WTC11 (cell line): ENCODE data around the gene LRRC17.

Source experiments
- CTCF ChIP-seq: fragments of 200-600 bp; IDR thresholded peaks from 2 replicates; pipeline ENCODE4 v1.8.0; 2022; ENCODE audit warnings: antibody characterized with exemption
- FOXP4 ChIP-seq: sonication (generic); formaldehyde crosslinking; IDR thresholded peaks from 2 replicates; pipeline ENCODE4 v1.8.0; 2022; ENCODE audit warnings: mild to moderate bottlenecking, missing genetic modification reagents

GRCh38 chr7:102991540-102992214 lies 78.9 kb downstream of the LRRC17 start:
- TF ChIP-seq CTCF: no peak
- TF ChIP-seq FOXP4 (CRISPR knock-in tag): no peak
